Smooth muscle cell (in vitro differentiated cells): ENCODE measurements around the gene CHRNA3. TPM values are rescaled to one million over a fixed set of nuclear protein-coding genes. Genes with fewer than 3 reads are reported as not detected.

Source experiments
- DNase-seq: peaks from one replicate; lab custom pipeline; 2025; ENCODE audit not compliant: unreplicated experiment; lab: John Stamatoyannopoulos, UW
- H2AFZ ChIP-seq: fragments of 200-600 bp; sonication (generic); 2 replicates; pipeline ENCODE4 v1.6.0; 2016; ENCODE audit warnings: antibody characterized with exemption, low read depth, mild to moderate bottlenecking
- H3F3A ChIP-seq: fragments of 200-600 bp; sonication (generic); 2 replicates; pipeline ENCODE4 v1.6.0; 2017; ENCODE audit warnings: antibody characterized with exemption, low read depth
- H3K27ac ChIP-seq: fragments of 200-600 bp; sonication (generic); 2 replicates; pipeline ENCODE4 v1.5.1; 2016; ENCODE audit warnings: low read depth, mild to moderate bottlenecking
- H3K27me3 ChIP-seq: fragments of 200-600 bp; sonication (generic); 2 replicates; pipeline ENCODE4 v1.6.1; 2016; ENCODE audit warnings: low read depth, mild to moderate bottlenecking
- H3K36me3 ChIP-seq: fragments of 200-600 bp; sonication (generic); 2 replicates; pipeline ENCODE4 v1.5.1; 2016; ENCODE audit warnings: low read depth
- H3K4me1 ChIP-seq: fragments of 200-600 bp; sonication (generic); 2 replicates; pipeline ENCODE4 v1.5.1; 2016; ENCODE audit warnings: low read depth
- H3K4me2 ChIP-seq: fragments of 200-600 bp; sonication (generic); 2 replicates; pipeline ENCODE4 v1.6.0; 2016; ENCODE audit warnings: mild to moderate bottlenecking
- H3K4me3 ChIP-seq: fragments of 200-600 bp; sonication (generic); 2 replicates; pipeline ENCODE4 v1.5.1; 2016; ENCODE audit warnings: mild to moderate bottlenecking
- H3K79me2 ChIP-seq: fragments of 200-600 bp; sonication (generic); 2 replicates; pipeline ENCODE4 v1.6.0; 2016; ENCODE audit warnings: low read depth, mild to moderate bottlenecking
- H3K9ac ChIP-seq: fragments of 200-600 bp; sonication (generic); 2 replicates; pipeline ENCODE4 v1.6.0; 2016; ENCODE audit warnings: low read depth
- H3K9me3 ChIP-seq: fragments of 200-600 bp; sonication (generic); replicated peaks from 2 replicates; pipeline ENCODE4 v1.5.1; 2016; ENCODE audit warnings: low read depth
- H4K20me1 ChIP-seq: fragments of 200-600 bp; sonication (generic); 2 replicates; pipeline ENCODE4 v1.6.0; 2016; ENCODE audit warnings: low read depth
- CTCF ChIP-seq: fragments of 200-600 bp; sonication (generic); IDR thresholded peaks from 2 replicates; pipeline ENCODE4 v1.5.1; 2017; ENCODE audit warnings: borderline replicate concordance, mild to moderate bottlenecking, antibody characterized with exemption; ENCODE audit not compliant: insufficient read depth, poor library complexity, severe bottlenecking
- WGBS: methylation state at CpG from one replicate; pipeline ENCODE4 v1.1.7; 2016; ENCODE audit warnings: low lambda C conversion rate; 5-methylcytosine and 5-hydroxymethylcytosine counted together
- polyA plus RNA-seq: library from polyadenylated mRNA; unstranded; fragments of >200 nt; fragmentation: Nextera tagmentation; extraction: Ambion mirVana; gene quantifications from 2 replicates; pipeline ENCODE4 v1.2.1, GENCODE V29; 2016
- total RNA-seq: library from RNA; depleted of rRNA; stranded (reverse); fragments of >200 nt; gene quantifications from 2 replicates; pipeline ENCODE4 v1.2.3, GENCODE V29; 2014

The CHRNA3 gene
- total and polyA plus RNA-seq, 2 experiments from 2014 or later: 0.31 TPM; not detected in 1

GRCh38 chr15:78635346-78635745 is 14.6 kb upstream of the CHRNA3 start:
- Histone ChIP-seq H3K27ac (no peak overlapping the region), H3K36me3 (no peaks in the 10 kb centered on the region), H3F3A (no peaks in the 10 kb centered on the region), H3K27me3 (peaks cover 9% of the 10 kb centered on the region), H3K4me2 (no peak overlapping the region), H2AFZ (no peak overlapping the region), H3K9me3 (no peaks in the 10 kb centered on the region), H3K4me1 (no peaks in the 10 kb centered on the region), H3K9ac (no peak overlapping the region), H3K79me2 (no peaks in the 10 kb centered on the region), H3K4me3 (no peak overlapping the region), H4K20me1 (no peaks in the 10 kb centered on the region)
- no peak for DNase-seq
- TF ChIP-seq CTCF: no peak
- WGBS: 86% methylated on average over 10 of the region's 10 CpGs

DNA sequence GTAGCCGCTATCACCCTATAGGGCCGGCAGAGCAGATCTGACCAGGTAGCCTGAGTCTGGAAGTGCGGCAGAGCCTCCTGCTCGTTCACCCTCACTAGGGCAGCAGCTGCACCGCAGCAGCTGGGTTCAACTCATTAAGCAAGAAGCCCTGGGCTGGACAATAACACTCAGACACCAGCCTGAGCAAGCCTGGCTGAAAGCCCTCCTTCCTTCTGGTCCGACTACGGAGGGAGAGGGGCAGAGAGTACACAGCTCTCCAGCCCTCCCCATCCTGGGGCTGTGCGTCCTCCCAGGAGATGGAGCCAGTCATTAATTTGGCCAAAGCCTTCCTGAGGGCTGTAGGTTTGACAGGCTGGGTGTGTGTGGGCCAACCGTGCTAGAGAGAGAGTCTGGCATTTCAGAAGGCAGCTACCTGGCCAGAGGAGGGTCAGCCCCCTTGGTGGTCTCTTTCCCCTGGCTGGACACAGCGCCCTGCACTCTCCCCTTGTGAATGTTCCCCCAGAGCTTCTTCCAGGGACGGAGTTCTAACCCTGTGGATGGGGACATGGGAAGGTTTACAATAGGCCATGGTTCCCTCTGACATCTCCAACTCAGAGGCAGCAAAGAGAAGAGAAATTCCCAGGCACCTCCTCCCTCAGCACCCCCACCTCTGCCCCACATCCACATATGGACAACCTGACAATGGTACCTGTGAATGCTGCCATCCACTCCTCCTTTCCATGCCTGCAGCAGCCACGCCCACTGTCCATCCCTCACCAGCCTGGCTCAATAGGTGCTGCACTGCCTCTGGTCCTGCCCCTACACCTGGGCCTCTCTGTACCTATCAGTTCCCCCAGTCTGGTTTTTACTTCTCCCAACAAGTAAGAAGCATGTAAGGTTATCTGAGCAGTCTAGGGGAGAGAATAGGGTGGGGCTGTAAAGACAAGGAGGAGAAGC is 13.7 kb upstream of the CHRNA3 start:
- TF ChIP-seq CTCF: no peak
- 90% methylated on average over 12 of the region's 12 CpGs for WGBS
- H3K79me2 ChIP-seq: no peaks in the 10 kb centered on the region
- no peak overlapping the region for H3K27ac ChIP-seq
- no peaks in the 10 kb centered on the region for H3K9me3 ChIP-seq
- H3K4me2 ChIP-seq: no peak overlapping the region
- H3K4me1 ChIP-seq: no peaks in the 10 kb centered on the region
- H4K20me1 ChIP-seq: no peaks in the 10 kb centered on the region
- no peak overlapping the region for H3K9ac ChIP-seq
- H3K4me3 ChIP-seq: no peak overlapping the region
- H3F3A ChIP-seq: no peaks in the 10 kb centered on the region
- no peak overlapping the region for H2AFZ ChIP-seq
- H3K27me3 ChIP-seq: peaks cover 4% of the 10 kb centered on the region
- H3K36me3 ChIP-seq: no peaks in the 10 kb centered on the region
- DNase-seq: no peak

GRCh38 chr15:78633348-78633747 is 12.6 kb upstream of the CHRNA3 start:
- Histone ChIP-seq H3K27ac (no peak overlapping the region), H3K36me3 (no peaks in the 10 kb centered on the region), H3K4me1 (no peaks in the 10 kb centered on the region), H3F3A (no peaks in the 10 kb centered on the region), H3K4me2 (no peak overlapping the region), H4K20me1 (no peaks in the 10 kb centered on the region), H3K79me2 (no peaks in the 10 kb centered on the region), H3K27me3 (peaks cover 12% of the 10 kb centered on the region), H3K9me3 (no peaks in the 10 kb centered on the region), H3K9ac (no peak overlapping the region), H3K4me3 (no peak overlapping the region), H2AFZ (no peak overlapping the region)
- TF ChIP-seq CTCF: no peak
- WGBS: 88% methylated on average over 2 of the region's 2 CpGs
- DNase-seq: no peak
